Kidney epithelial cell (primary cell): Measurements from ENCODE around the gene DUT. TPM values are rescaled to one million over a fixed set of nuclear protein-coding genes. Genes with fewer than 3 reads are reported as not detected.

Experiments
- DNase-seq: peaks from one replicate; pipeline ENCODE4 v3.0.0-alpha.2; 2010; ENCODE audit warnings: low read depth
- H3K27me3 ChIP-seq: 2 replicates; pipeline ENCODE4 v1.6.0; 2011; ENCODE audit warnings: low read length; ENCODE audit not compliant: control insufficient read depth, insufficient read depth
- H3K36me3 ChIP-seq: 2 replicates; pipeline ENCODE4 v1.5.1; 2011; ENCODE audit warnings: low read length; ENCODE audit not compliant: control insufficient read depth, insufficient read depth
- H3K4me3 ChIP-seq: 2 replicates; pipeline ENCODE4 v1.5.1; 2011; ENCODE audit warnings: low read depth, mild to moderate bottlenecking, control low read depth, low read length
- CTCF ChIP-seq: IDR thresholded peaks from 2 replicates; pipeline ENCODE4 v1.5.1; 2011; ENCODE audit warnings: mild to moderate bottlenecking, moderate library complexity, low read length, control low read depth, inconsistent platforms; ENCODE audit not compliant: insufficient read depth, poor library complexity, severe bottlenecking
- total RNA-seq: library from RNA; depleted of rRNA; stranded (reverse); fragments of >200 nt; gene quantifications from 2 replicates; pipeline ENCODE4 v1.2.3, GENCODE V29; 2015

DUT gene
- total RNA-seq, 1 donor from 2014 or later: 79.3 TPM

GRCh38 chr15:48306639-48307038 is 24.6 kb upstream of the DUT start:
- no peak for TF ChIP-seq CTCF
- DNase-seq: no peak
- H3K36me3 ChIP-seq: no peaks in the 10 kb centered on the region
- H3K27me3 ChIP-seq: no peaks in the 10 kb centered on the region
- no peak overlapping the region for H3K4me3 ChIP-seq

- TF ChIP-seq CTCF: no peak
- no peak for DNase-seq
- Histone ChIP-seq H3K36me3 (no peaks in the 10 kb centered on the region), H3K4me3 (no peak overlapping the region), H3K27me3 (no peaks in the 10 kb centered on the region)
These were observed 23.6 kb upstream of the DUT start for GRCh38 chr15:48307586-48307985.

- no peaks in the 10 kb centered on the region for H3K27me3 ChIP-seq
- no peak for TF ChIP-seq CTCF
- H3K4me3 ChIP-seq: no peak overlapping the region
- no peaks in the 10 kb centered on the region for H3K36me3 ChIP-seq
- DNase-seq: no peak
These were observed 21.5 kb upstream of the DUT start for GRCh38 chr15:48309740-48310139.

GRCh38 chr15:48313216-48313615 is 18.0 kb upstream of the DUT start:
- H3K36me3 ChIP-seq: no peaks in the 10 kb centered on the region
- DNase-seq: no peak
- no peaks in the 10 kb centered on the region for H3K27me3 ChIP-seq
- no peak overlapping the region for H3K4me3 ChIP-seq
- no peak for TF ChIP-seq CTCF

GRCh38 chr15:48315041-48315440 is 16.2 kb upstream of the DUT start:
- no peak for DNase-seq
- TF ChIP-seq CTCF: no peak
- no peak overlapping the region for H3K4me3 ChIP-seq
- H3K36me3 ChIP-seq: no peaks in the 10 kb centered on the region
- H3K27me3 ChIP-seq: no peaks in the 10 kb centered on the region

- Histone ChIP-seq H3K36me3 (no peaks in the 10 kb centered on the region), H3K27me3 (no peaks in the 10 kb centered on the region), H3K4me3 (no peak overlapping the region)
- no peak for DNase-seq
- no peak for TF ChIP-seq CTCF
These were observed 14.0 kb upstream of the DUT start for GRCh38 chr15:48317221-48317620.
